HG03442 (cell line): ENCODE data around the gene ZC3HAV1.
"Not testable (repeated sequence)": the region's sequence is repeated elsewhere in the genome, so short reads cannot be mapped to it uniquely, and the experiment has no call there.

Source experiments
- ATAC-seq: cut with Tn5 transposase; IDR thresholded peaks from one replicate; pipeline ENCODE4 v1.9.1; 2021; ENCODE audit warnings: mild to moderate bottlenecking, moderate library complexity; ENCODE audit not compliant: unreplicated experiment

The ZC3HAV1 gene

GRCh38 chr7:139026551-139026950 lies 83.0 kb downstream of the ZC3HAV1 start:
- ATAC-seq, result no peak

- not testable (repeated sequence) for ATAC-seq
Measured at GRCh38 chr7:139025861-139026260, 83.7 kb downstream of the ZC3HAV1 start.

GRCh38 chr7:139023076-139023475 lies 86.4 kb downstream of the ZC3HAV1 start:
- no peak for ATAC-seq

- ATAC-seq, result no peak
Measured at GRCh38 chr7:139022286-139022685, 87.2 kb downstream of the ZC3HAV1 start.

GRCh38 chr7:139018910-139019309 lies 90.6 kb downstream of the ZC3HAV1 start:
- no peak for ATAC-seq

GRCh38 chr7:139016931-139017511 lies 92.5 kb downstream of the ZC3HAV1 start:
- ATAC-seq, result peak; percentile 93

GRCh38 chr7:139011373-139011772 lies 98.1 kb downstream of the ZC3HAV1 start:
- no peak for ATAC-seq

- ATAC-seq, result no peak
Measured at GRCh38 chr7:139004321-139005090, 105.0 kb downstream of the ZC3HAV1 start.

- no peak for ATAC-seq
Measured at GRCh38 chr7:138999414-138999813, 110.1 kb downstream of the ZC3HAV1 start.
